ENCODE results near the gene PLSCR4.

GRCh38 chr3:146283781-146284445 lies 33.0 kb upstream of the PLSCR4 start:
- TF ChIP-seq CTCF (IDR thresholded peaks at IDR 0.05): no peak
- no peak for TF ChIP-seq POLR2A (IDR thresholded peaks at IDR 0.05)
